CD4-positive, CD25-positive, alpha-beta regulatory T cell (primary cell): ENCODE measurements around the gene IGFBP5. TPM values are rescaled to one million over a fixed set of nuclear protein-coding genes. Genes with fewer than 3 reads are reported as not detected.

Experiments
- ATAC-seq, 2 donors: fragments of 150-1000 bp; cut with Tn5 transposase; one replicate each; pipeline ENCODE4 v1.10.0; 2021; ENCODE audit warnings: low read depth in 2 of 2, moderate number of reproducible peaks in 2 of 2, moderate library complexity in 1 of 2
- DNase-seq, 3 donors: peaks; one replicate each; pipeline versions ENCODE4 v3.0.0 to v3.0.0-alpha.2; 2012 to 2022; ENCODE audit warnings: mixed read lengths in 1 of 3
- H3K27ac ChIP-seq: one replicate; pipeline ENCODE4 v1.7.0; 2013; ENCODE audit warnings: mild to moderate bottlenecking, low read length; ENCODE audit not compliant: insufficient read depth, poor library complexity, severe bottlenecking
- H3K27me3 ChIP-seq: one replicate; pipeline ENCODE4 v1.7.0; 2013; ENCODE audit warnings: low read length; ENCODE audit not compliant: control insufficient read depth, insufficient read depth
- H3K36me3 ChIP-seq: one replicate; pipeline ENCODE4 v1.7.0; 2013; ENCODE audit warnings: mild to moderate bottlenecking, low read length, moderate library complexity; ENCODE audit not compliant: control insufficient read depth, insufficient read depth
- H3K4me1 ChIP-seq: 2 replicates; pipeline ENCODE4 v1.7.0; 2013; ENCODE audit warnings: mild to moderate bottlenecking, low read length; ENCODE audit not compliant: insufficient read depth, control insufficient read depth, poor library complexity, severe bottlenecking
- H3K4me3 ChIP-seq: one replicate; pipeline ENCODE4 v1.7.0; 2013; ENCODE audit warnings: low read depth, mild to moderate bottlenecking, low read length, moderate library complexity
- H3K9me3 ChIP-seq, 2 experiments: 1 replicate in 1 of 2; 2 replicates in 1 of 2; pipeline ENCODE4 v1.7.0; 2013; ENCODE audit warnings: low read length in 2 of 2, mild to moderate bottlenecking in 1 of 2, moderate library complexity in 1 of 2; ENCODE audit not compliant: control insufficient read depth in 2 of 2
- H3K27ac Mint-ChIP-seq, 3 donors: one replicate each; pipeline ENCODE4 v1.8.0; 2020 to 2022; ENCODE audit warnings: mild to moderate bottlenecking in 3 of 3, mixed read lengths in 3 of 3, moderate library complexity in 2 of 3
- H3K27me3 Mint-ChIP-seq: one replicate; pipeline ENCODE4 v1.8.0; 2022; ENCODE audit warnings: mild to moderate bottlenecking, mixed read lengths
- H3K36me3 Mint-ChIP-seq: one replicate; pipeline ENCODE4 v1.8.0; 2020; ENCODE audit warnings: mixed read lengths
- H3K4me1 Mint-ChIP-seq, 4 donors: one replicate each; pipeline ENCODE4 v1.8.0; 2020 to 2022; ENCODE audit warnings: mixed read lengths in 4 of 4, mild to moderate bottlenecking in 1 of 4
- H3K4me3 Mint-ChIP-seq, 4 donors: one replicate each; pipeline ENCODE4 v1.8.0; 2020 to 2022; ENCODE audit warnings: mild to moderate bottlenecking in 4 of 4, mixed read lengths in 4 of 4, moderate library complexity in 3 of 4
- H3K9me3 Mint-ChIP-seq, 7 donors: one replicate each; pipeline ENCODE4 v1.8.0; 2020 to 2022; ENCODE audit warnings: mixed read lengths in 7 of 7, mild to moderate bottlenecking in 3 of 7, moderate library complexity in 2 of 7
- polyA plus RNA-seq, 4 donors: library from polyadenylated mRNA; unstranded; fragments of 300-500 nt; fragmentation: Illumina TruSeq; gene quantifications; one replicate each; pipeline ENCODE4 v1.2.3, GENCODE V29; 2021
- total RNA-seq: library from RNA; stranded (reverse); gene quantifications from one replicate; pipeline ENCODE4 v1.2.3, GENCODE V29; 2022

IGFBP5 gene
- total and polyA plus RNA-seq, 5 donors from 2014 or later: 0.05 TPM; not detected in 4

DNA sequence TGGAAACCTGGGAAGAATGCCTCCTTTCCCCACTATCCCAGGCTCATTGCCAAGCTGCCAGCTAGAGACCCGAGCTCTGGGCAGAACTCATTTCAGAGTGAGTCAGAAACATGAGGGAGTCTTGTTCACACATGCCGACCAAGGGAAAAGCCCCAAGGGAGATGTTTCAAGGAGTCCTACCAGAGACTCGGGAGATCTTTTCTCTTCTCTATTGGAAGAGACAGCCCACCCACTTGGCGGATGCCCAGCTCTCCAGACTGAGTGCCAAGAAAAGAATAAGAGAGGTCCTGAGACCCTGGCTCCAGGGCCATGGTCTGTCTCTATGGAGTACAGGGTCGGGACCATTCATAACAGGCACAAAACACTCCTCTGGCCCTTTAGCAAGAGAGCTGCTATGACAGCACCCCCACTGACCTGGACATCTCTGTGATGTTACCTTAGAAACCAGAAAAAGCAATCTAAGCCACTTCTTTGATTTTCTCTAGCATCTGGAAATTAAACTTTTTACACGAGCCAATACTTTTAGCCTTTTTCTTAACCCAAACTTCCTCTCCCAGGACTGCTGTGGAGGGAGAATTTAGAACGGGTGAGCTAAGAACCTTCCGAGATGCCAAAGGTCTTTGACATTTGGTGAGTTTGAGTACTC is 18.5 kb upstream of the IGFBP5 start:
- H3K27ac ChIP-seq: no peak overlapping the region
- Mint-ChIP-seq H3K4me1 (no peaks in the 10 kb centered on the region), H3K36me3 (no peaks in the 10 kb centered on the region), H3K27me3 (no peaks in the 10 kb centered on the region), H3K9me3 (peaks cover 0 to 9% (median 0%) of the 10 kb centered on the region in 7 donors), H3K4me3 (no peak overlapping the region), H3K27ac (no peak overlapping the region)
- no peak for ATAC-seq
- no peaks in the 10 kb centered on the region for H3K9me3 ChIP-seq
- H3K4me1 ChIP-seq: no peaks in the 10 kb centered on the region
- no peak overlapping the region for H3K4me3 ChIP-seq
- no peak for DNase-seq
- H3K27me3 ChIP-seq: no peaks in the 10 kb centered on the region
- H3K36me3 ChIP-seq: no peaks in the 10 kb centered on the region

DNA sequence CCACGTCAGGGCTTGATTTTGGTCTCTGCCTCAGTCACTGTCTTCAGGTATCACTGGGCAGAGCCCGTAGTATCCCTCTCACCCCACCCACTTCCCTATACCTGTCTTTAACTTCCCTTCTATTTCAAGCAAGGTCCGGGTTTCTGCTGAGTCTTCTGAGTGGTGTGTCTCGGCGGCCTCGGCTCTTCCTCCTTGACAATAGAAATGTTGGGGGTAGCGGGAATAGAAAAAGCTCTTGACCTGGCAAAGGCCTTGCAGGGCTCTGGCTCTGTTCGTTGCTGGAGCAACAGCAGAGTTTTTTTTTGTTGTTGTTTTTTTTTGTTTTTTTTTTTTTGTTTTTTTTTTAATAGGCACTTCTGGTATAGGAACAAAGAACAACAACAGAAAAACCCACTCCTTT is 16.0 kb upstream of the IGFBP5 start:
- Histone ChIP-seq H3K4me1 (no peaks in the 10 kb centered on the region), H3K27me3 (no peaks in the 10 kb centered on the region), H3K36me3 (no peaks in the 10 kb centered on the region), H3K4me3 (no peak overlapping the region), H3K9me3 (no peaks in the 10 kb centered on the region), H3K27ac (no peak overlapping the region)
- DNase-seq: no peak
- no peak overlapping the region for H3K4me3 Mint-ChIP-seq
- H3K9me3 Mint-ChIP-seq: peaks cover 0 to 10% (median 0%) of the 10 kb centered on the region in 7 donors
- ATAC-seq: no peak
- H3K4me1 Mint-ChIP-seq: no peaks in the 10 kb centered on the region
- H3K27me3 Mint-ChIP-seq: no peaks in the 10 kb centered on the region
- no peaks in the 10 kb centered on the region for H3K36me3 Mint-ChIP-seq
- peak overlapping the region in 1 of 3 donors; percentile 2 for H3K27ac Mint-ChIP-seq

- ATAC-seq: no peak
- H3K36me3 ChIP-seq: no peaks in the 10 kb centered on the region
- Mint-ChIP-seq H3K36me3 (no peaks in the 10 kb centered on the region), H3K27me3 (no peaks in the 10 kb centered on the region), H3K9me3 (peaks cover 0 to 10% (median 0%) of the 10 kb centered on the region in 7 donors), H3K4me3 (no peak overlapping the region), H3K4me1 (no peaks in the 10 kb centered on the region), H3K27ac (peak overlapping the region in 1 of 3 donors; percentile 2)
- H3K27me3 ChIP-seq: no peaks in the 10 kb centered on the region
- no peak overlapping the region for H3K4me3 ChIP-seq
- H3K4me1 ChIP-seq: no peaks in the 10 kb centered on the region
- H3K27ac ChIP-seq: no peak overlapping the region
- no peak for DNase-seq
- no peaks in the 10 kb centered on the region for H3K9me3 ChIP-seq
Measured at GRCh38 chr2:216710551-216711301, 15.4 kb upstream of the IGFBP5 start.

DNA sequence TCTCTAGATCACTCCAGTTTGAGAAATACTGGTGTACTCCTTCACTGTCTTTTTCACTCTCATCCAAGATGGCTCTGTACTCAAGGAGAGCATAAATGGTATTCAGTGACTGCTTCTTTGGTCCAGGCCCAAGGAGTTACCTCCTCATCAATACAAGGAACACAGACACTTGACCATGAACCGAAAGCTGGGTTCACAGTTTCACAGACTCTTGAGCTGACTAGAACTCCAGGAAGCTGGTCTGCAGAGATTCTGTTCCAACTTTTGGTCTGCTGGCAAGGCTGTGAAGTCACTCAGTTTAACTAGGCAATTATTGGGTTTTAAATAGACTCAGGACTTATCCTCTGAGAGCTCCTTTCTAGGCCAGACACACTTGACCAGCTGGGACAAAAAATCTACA is 7.4 kb upstream of the IGFBP5 start:
- no peak for ATAC-seq

GRCh38 chr2:216701544-216701943 is 6.2 kb upstream of the IGFBP5 start:
- Histone ChIP-seq H3K9me3 (no peaks in the 10 kb centered on the region), H3K4me1 (no peaks in the 10 kb centered on the region), H3K36me3 (no peaks in the 10 kb centered on the region), H3K27ac (no peak overlapping the region), H3K4me3 (no peak overlapping the region), H3K27me3 (peaks cover 21% of the 10 kb centered on the region)
- ATAC-seq: no peak
- Mint-ChIP-seq H3K27ac (no peak overlapping the region), H3K9me3 (peaks cover 0 to 2% (median 0%) of the 10 kb centered on the region in 7 donors), H3K27me3 (peaks cover 25% of the 10 kb centered on the region), H3K36me3 (no peaks in the 10 kb centered on the region), H3K4me3 (no peak overlapping the region), H3K4me1 (no peaks in the 10 kb centered on the region)
- DNase-seq: no peak

More for the DNA sequence above, 7.4 kb upstream of the IGFBP5 start:
- H3K9me3 Mint-ChIP-seq: peaks cover 0 to 2% (median 0%) of the 10 kb centered on the region in 7 donors
- no peaks in the 10 kb centered on the region for H3K36me3 Mint-ChIP-seq
- no peaks in the 10 kb centered on the region for H3K4me1 ChIP-seq
- no peaks in the 10 kb centered on the region for H3K4me1 Mint-ChIP-seq
- no peak overlapping the region for H3K27ac ChIP-seq
- DNase-seq: no peak
- H3K4me3 Mint-ChIP-seq: no peak overlapping the region
- H3K27ac Mint-ChIP-seq: no peak overlapping the region
- H3K4me3 ChIP-seq: no peak overlapping the region
- H3K27me3 ChIP-seq: peaks cover 12% of the 10 kb centered on the region
- no peaks in the 10 kb centered on the region for H3K9me3 ChIP-seq
- H3K36me3 ChIP-seq: no peaks in the 10 kb centered on the region
- H3K27me3 Mint-ChIP-seq: peaks cover 13% of the 10 kb centered on the region

- no peaks in the 10 kb centered on the region for H3K4me1 Mint-ChIP-seq
- Histone ChIP-seq H3K27ac (no peak overlapping the region), H3K4me3 (no peak overlapping the region), H3K36me3 (no peaks in the 10 kb centered on the region), H3K27me3 (peaks cover 24% of the 10 kb centered on the region), H3K9me3 (no peaks in the 10 kb centered on the region), H3K4me1 (no peaks in the 10 kb centered on the region)
- H3K4me3 Mint-ChIP-seq: no peak overlapping the region
- no peak for DNase-seq
- H3K9me3 Mint-ChIP-seq: peaks cover 0 to 2% (median 0%) of the 10 kb centered on the region in 7 donors
- no peak for ATAC-seq
- H3K36me3 Mint-ChIP-seq: no peaks in the 10 kb centered on the region
- H3K27me3 Mint-ChIP-seq: peaks cover 33% of the 10 kb centered on the region
- no peak overlapping the region for H3K27ac Mint-ChIP-seq
Measured at GRCh38 chr2:216700781-216701180, 5.4 kb upstream of the IGFBP5 start.

GRCh38 chr2:216700088-216700567 is 4.8 kb upstream of the IGFBP5 start:
- no peaks in the 10 kb centered on the region for H3K9me3 ChIP-seq

More at GRCh38 chr2:216700088-216700567, 4.8 kb upstream of the IGFBP5 start:
- DNase-seq: no peak
- Mint-ChIP-seq H3K36me3 (no peaks in the 10 kb centered on the region), H3K4me3 (no peak overlapping the region), H3K4me1 (no peaks in the 10 kb centered on the region), H3K9me3 (peaks cover 0 to 2% (median 0%) of the 10 kb centered on the region in 7 donors), H3K27me3 (peaks cover 39% of the 10 kb centered on the region), H3K27ac (no peak overlapping the region)
- Histone ChIP-seq H3K27me3 (peaks cover 26% of the 10 kb centered on the region), H3K4me1 (no peaks in the 10 kb centered on the region), H3K27ac (no peak overlapping the region), H3K36me3 (no peaks in the 10 kb centered on the region), H3K4me3 (no peak overlapping the region)
- ATAC-seq: no peak
